SK-N-SH treated with all-trans-retinoic acid at 6 μM for 48 hours (cell line): ENCODE measurements around the gene TBC1D25.
A peak's percentile ranks its signal among the peaks of the same experiment; 100 is the strongest.

Experiments used
- ATAC-seq: fragments of 200-7000 bp; cut with Tn5 transposase; 3 replicates; pipeline ENCODE4 v1.9.1; 2020; ENCODE audit warnings: mild to moderate bottlenecking, moderate library complexity
- ARNTL ChIP-seq: fragments of 450-650 bp; formaldehyde crosslinking; IDR thresholded peaks from 2 replicates; pipeline ENCODE4 v1.5.0; 2020; ENCODE audit warnings: low read depth, mild to moderate bottlenecking, moderate library complexity, borderline replicate concordance
- BACH2 ChIP-seq: fragments of 250-450 bp; sonication (Bioruptor Pico); IDR thresholded peaks from 2 replicates; pipeline ENCODE4 v1.9.0; 2021; ENCODE audit warnings: mild to moderate bottlenecking, borderline replicate concordance
- ESRRG ChIP-seq: fragments of 250-450 bp; sonication (Bioruptor Pico); IDR thresholded peaks from 2 replicates; pipeline ENCODE4 v1.6.1; 2021; ENCODE audit warnings: mild to moderate bottlenecking
- GLIS3 ChIP-seq: fragments of 250-450 bp; sonication (Bioruptor Pico); IDR thresholded peaks from 2 replicates; pipeline ENCODE4 v1.5.0; 2020; ENCODE audit warnings: mild to moderate bottlenecking, moderate library complexity
- ISL1 ChIP-seq: fragments of 250-450 bp; sonication (Bioruptor Pico); IDR thresholded peaks from 2 replicates; pipeline ENCODE4 v2.1.2; 2022; ENCODE audit warnings: mild to moderate bottlenecking, moderate library complexity
- OSR1 ChIP-seq: fragments of 250-450 bp; sonication (Bioruptor Pico); IDR thresholded peaks from 2 replicates; pipeline ENCODE4 v1.8.0; 2022; ENCODE audit warnings: moderate library complexity, mild to moderate bottlenecking, inconsistent platforms
- POU6F1 ChIP-seq: fragments of 250-450 bp; sonication (Bioruptor Pico); IDR thresholded peaks from 2 replicates; pipeline ENCODE4 v1.8.0; 2021; ENCODE audit warnings: low read depth, mild to moderate bottlenecking, moderate library complexity, borderline replicate concordance
- PPARA ChIP-seq: fragments of 250-450 bp; sonication (Bioruptor Pico); IDR thresholded peaks from 2 replicates; pipeline ENCODE4 v1.5.0; 2020; ENCODE audit warnings: mild to moderate bottlenecking, borderline replicate concordance
- RARB ChIP-seq: fragments of 250-450 bp; sonication (Bioruptor Pico); IDR thresholded peaks from 2 replicates; pipeline ENCODE4 v1.8.0; 2021; ENCODE audit warnings: mild to moderate bottlenecking, moderate library complexity
- SNAI2 ChIP-seq: fragments of 250-450 bp; sonication (Bioruptor Pico); IDR thresholded peaks from 2 replicates; pipeline ENCODE4 v1.5.0; 2020; ENCODE audit warnings: mild to moderate bottlenecking, moderate library complexity
- TCF4 ChIP-seq: fragments of 250-450 bp; sonication (Bioruptor Pico); IDR thresholded peaks from 2 replicates; pipeline ENCODE4 v1.8.0; 2021; ENCODE audit warnings: mild to moderate bottlenecking, moderate library complexity, borderline replicate concordance
- TOX ChIP-seq: fragments of 250-450 bp; sonication (Bioruptor Pico); IDR thresholded peaks from 2 replicates; pipeline ENCODE4 v1.8.0; 2021; ENCODE audit warnings: mild to moderate bottlenecking, moderate library complexity, borderline replicate concordance
- ZC3H10 ChIP-seq: fragments of 250-450 bp; sonication (Bioruptor Pico); IDR thresholded peaks from 2 replicates; pipeline ENCODE4 v1.5.1; 2021; ENCODE audit warnings: mild to moderate bottlenecking, moderate library complexity
- ZFP3 ChIP-seq: fragments of 250-450 bp; sonication (Bioruptor Pico); IDR thresholded peaks from 2 replicates; pipeline ENCODE4 v1.5.0; 2020; ENCODE audit warnings: mild to moderate bottlenecking, moderate library complexity
- ZFP30 ChIP-seq: fragments of 450-650 bp; formaldehyde crosslinking; IDR thresholded peaks from 2 replicates; pipeline ENCODE4 v1.5.0; 2022; ENCODE audit warnings: mild to moderate bottlenecking, moderate library complexity
- ZNF565 ChIP-seq: fragments of 450-650 bp; formaldehyde crosslinking; conservative IDR thresholded peaks from 2 replicates; pipeline ENCODE4 v1.5.0; 2020; ENCODE audit warnings: low read depth, mild to moderate bottlenecking, moderate library complexity
- ZNF70 ChIP-seq: fragments of 450-650 bp; formaldehyde crosslinking; IDR thresholded peaks from 2 replicates; pipeline ENCODE4 v1.5.0; 2020; ENCODE audit warnings: mild to moderate bottlenecking, moderate library complexity
- ZNF8 ChIP-seq: fragments of 450-650 bp; formaldehyde crosslinking; IDR thresholded peaks from 2 replicates; pipeline ENCODE4 v1.5.0; 2020; ENCODE audit warnings: mild to moderate bottlenecking, moderate library complexity
- TF ChIP-seq, protein P1 (sequence below): fragments of 250-450 bp; sonication (Bioruptor Pico); IDR thresholded peaks from 2 replicates; pipeline ENCODE4 v1.8.0; 2020; ENCODE audit warnings: mild to moderate bottlenecking, moderate library complexity, borderline replicate concordance
- TF ChIP-seq, protein P2 (sequence below): fragments of 250-450 bp; sonication (Bioruptor Pico); IDR thresholded peaks from 2 replicates; pipeline ENCODE4 v1.5.0; 2020; ENCODE audit warnings: mild to moderate bottlenecking, moderate library complexity
- TF ChIP-seq, protein P3 (sequence below): fragments of 250-450 bp; sonication (Bioruptor Pico); IDR thresholded peaks from 2 replicates; pipeline ENCODE4 v1.5.1; 2020; ENCODE audit warnings: low read depth, mild to moderate bottlenecking, moderate library complexity

Gene TBC1D25

GRCh38 chrX:48576108-48576507 is 36.6 kb downstream of the TBC1D25 start:
- no peak for ATAC-seq
- TF ChIP-seq OSR1 (CRISPR knock-in tag) (no peak), TOX (no peak), TCF4 (no peak), ZNF8 (CRISPR knock-in tag) (no peak)

- ATAC-seq: no peak
- TF ChIP-seq ZFP3 (no peak), RARB (CRISPR knock-in tag) (0 out of 2 replicates have a peak, but pooled peaks have one; percentile 6), POU6F1 (no peak), TOX (no peak)
- TF ChIP-seq, protein P1, sequence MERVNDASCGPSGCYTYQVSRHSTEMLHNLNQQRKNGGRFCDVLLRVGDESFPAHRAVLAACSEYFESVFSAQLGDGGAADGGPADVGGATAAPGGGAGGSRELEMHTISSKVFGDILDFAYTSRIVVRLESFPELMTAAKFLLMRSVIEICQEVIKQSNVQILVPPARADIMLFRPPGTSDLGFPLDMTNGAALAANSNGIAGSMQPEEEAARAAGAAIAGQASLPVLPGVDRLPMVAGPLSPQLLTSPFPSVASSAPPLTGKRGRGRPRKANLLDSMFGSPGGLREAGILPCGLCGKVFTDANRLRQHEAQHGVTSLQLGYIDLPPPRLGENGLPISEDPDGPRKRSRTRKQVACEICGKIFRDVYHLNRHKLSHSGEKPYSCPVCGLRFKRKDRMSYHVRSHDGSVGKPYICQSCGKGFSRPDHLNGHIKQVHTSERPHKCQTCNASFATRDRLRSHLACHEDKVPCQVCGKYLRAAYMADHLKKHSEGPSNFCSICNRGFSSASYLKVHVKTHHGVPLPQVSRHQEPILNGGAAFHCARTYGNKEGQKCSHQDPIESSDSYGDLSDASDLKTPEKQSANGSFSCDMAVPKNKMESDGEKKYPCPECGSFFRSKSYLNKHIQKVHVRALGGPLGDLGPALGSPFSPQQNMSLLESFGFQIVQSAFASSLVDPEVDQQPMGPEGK (CRISPR knock-in tag): 0 out of 2 replicates have a peak, but pooled peaks have one; percentile 14
- TF ChIP-seq, protein P2, sequence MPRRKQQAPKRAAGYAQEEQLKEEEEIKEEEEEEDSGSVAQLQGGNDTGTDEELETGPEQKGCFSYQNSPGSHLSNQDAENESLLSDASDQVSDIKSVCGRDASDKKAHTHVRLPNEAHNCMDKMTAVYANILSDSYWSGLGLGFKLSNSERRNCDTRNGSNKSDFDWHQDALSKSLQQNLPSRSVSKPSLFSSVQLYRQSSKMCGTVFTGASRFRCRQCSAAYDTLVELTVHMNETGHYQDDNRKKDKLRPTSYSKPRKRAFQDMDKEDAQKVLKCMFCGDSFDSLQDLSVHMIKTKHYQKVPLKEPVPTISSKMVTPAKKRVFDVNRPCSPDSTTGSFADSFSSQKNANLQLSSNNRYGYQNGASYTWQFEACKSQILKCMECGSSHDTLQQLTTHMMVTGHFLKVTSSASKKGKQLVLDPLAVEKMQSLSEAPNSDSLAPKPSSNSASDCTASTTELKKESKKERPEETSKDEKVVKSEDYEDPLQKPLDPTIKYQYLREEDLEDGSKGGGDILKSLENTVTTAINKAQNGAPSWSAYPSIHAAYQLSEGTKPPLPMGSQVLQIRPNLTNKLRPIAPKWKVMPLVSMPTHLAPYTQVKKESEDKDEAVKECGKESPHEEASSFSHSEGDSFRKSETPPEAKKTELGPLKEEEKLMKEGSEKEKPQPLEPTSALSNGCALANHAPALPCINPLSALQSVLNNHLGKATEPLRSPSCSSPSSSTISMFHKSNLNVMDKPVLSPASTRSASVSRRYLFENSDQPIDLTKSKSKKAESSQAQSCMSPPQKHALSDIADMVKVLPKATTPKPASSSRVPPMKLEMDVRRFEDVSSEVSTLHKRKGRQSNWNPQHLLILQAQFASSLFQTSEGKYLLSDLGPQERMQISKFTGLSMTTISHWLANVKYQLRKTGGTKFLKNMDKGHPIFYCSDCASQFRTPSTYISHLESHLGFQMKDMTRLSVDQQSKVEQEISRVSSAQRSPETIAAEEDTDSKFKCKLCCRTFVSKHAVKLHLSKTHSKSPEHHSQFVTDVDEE (CRISPR knock-in tag): no peak
- TF ChIP-seq, protein P3, sequence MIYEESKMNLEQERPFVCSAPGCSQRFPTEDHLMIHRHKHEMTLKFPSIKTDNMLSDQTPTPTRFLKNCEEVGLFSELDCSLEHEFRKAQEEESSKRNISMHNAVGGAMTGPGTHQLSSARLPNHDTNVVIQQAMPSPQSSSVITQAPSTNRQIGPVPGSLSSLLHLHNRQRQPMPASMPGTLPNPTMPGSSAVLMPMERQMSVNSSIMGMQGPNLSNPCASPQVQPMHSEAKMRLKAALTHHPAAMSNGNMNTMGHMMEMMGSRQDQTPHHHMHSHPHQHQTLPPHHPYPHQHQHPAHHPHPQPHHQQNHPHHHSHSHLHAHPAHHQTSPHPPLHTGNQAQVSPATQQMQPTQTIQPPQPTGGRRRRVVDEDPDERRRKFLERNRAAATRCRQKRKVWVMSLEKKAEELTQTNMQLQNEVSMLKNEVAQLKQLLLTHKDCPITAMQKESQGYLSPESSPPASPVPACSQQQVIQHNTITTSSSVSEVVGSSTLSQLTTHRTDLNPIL: no peak
These were observed 39.2 kb downstream of the TBC1D25 start for GRCh38 chrX:48578661-48579128.

DNA sequence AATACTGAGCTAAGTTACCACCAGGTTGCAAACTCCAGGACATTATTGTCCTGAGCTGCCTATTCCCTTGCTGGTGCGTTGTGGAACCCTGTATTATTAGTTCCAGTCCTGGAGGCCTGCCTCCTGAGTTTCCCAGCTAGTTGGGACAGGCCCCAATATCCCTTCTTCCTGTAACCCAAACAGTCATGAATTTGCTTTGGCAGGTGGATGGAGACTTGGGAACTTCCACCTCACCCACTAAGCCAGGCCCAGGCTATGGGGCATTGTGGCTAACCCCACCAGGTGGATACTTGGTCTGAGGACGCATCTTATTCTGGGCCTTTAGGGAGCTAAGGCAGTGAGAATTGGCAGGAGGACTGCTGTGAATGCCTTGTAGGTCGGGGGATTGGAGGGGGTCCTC is 39.7 kb downstream of the TBC1D25 start:
- TF ChIP-seq TCF4 (no peak), GLIS3 (CRISPR knock-in tag) (no peak), ARNTL (CRISPR knock-in tag) (no peak), OSR1 (CRISPR knock-in tag) (no peak), RARB (CRISPR knock-in tag) (no peak), ISL1 (CRISPR knock-in tag) (no peak), SNAI2 (CRISPR knock-in tag) (no peak), ZNF565 (no peak), PPARA (CRISPR knock-in tag) (no peak), ZNF70 (CRISPR knock-in tag) (no peak), ZFP30 (no peak), POU6F1 (no peak), BACH2 (CRISPR knock-in tag) (no peak), TOX (no peak), ZC3H10 (CRISPR knock-in tag) (no peak), ESRRG (CRISPR knock-in tag) (no peak)
- TF ChIP-seq, protein P3: no peak
- TF ChIP-seq, protein P2 (CRISPR knock-in tag): no peak
- TF ChIP-seq, protein P1 (CRISPR knock-in tag): no peak
- ATAC-seq: peak; percentile 3; the same call in 2 of the 3 replicates
